Measurements from ENCODE around the gene NIT1. TPM values are rescaled to one million over a fixed set of nuclear protein-coding genes. Genes with fewer than 3 reads are reported as not detected.

Gene NIT1
- total and polyA plus RNA-seq, 2 of the 13 experiments (the other 11 are each of a cell fraction or from before 2014, with no cell fraction given): 22.7 to 31.0 TPM

- no peak; the same call in 1 of the 2 replicates for TF ChIP-seq ZBTB26 (CRISPR knock-in tag; IDR thresholded peaks at IDR 0.05; ENCODE audit: borderline replicate concordance)
- 0 out of 2 replicates have a peak, but pooled peaks have one; percentile 17 for TF ChIP-seq MIER2 (CRISPR knock-in tag; IDR thresholded peaks at IDR 0.05)
- peak; percentile 80; the same call in 1 of the 2 replicates for TF ChIP-seq ZNF225 (CRISPR knock-in tag; IDR thresholded peaks at IDR 0.05)
- TF ChIP-seq MXI1 (IDR thresholded peaks at IDR 0.05; ENCODE audit: borderline replicate concordance, low read depth, low read length): peak; percentile 66; the same call in 1 of the 3 replicates
- TF ChIP-seq TCF7 (IDR thresholded peaks at IDR 0.05; ENCODE audit: low read depth): no peak
- no peak for TF ChIP-seq ZNF264 (CRISPR knock-in tag; IDR thresholded peaks at IDR 0.05)
- 0 out of 2 replicates have a peak, but pooled peaks have one; percentile 43 for TF ChIP-seq HOXA9 (CRISPR knock-in tag; IDR thresholded peaks at IDR 0.05; ENCODE audit: borderline replicate concordance)
- TF ChIP-seq ZNF280B (CRISPR knock-in tag; IDR thresholded peaks at IDR 0.05; ENCODE audit: borderline replicate concordance): peak; percentile 78
- no peak; the same call in 1 of the 2 replicates for TF ChIP-seq REL (CRISPR knock-in tag; conservative IDR thresholded peaks at IDR 0.05)
- no peak; the same call in 1 of the 2 replicates for TF ChIP-seq ZNF790 (CRISPR knock-in tag; IDR thresholded peaks at IDR 0.05; ENCODE audit: borderline replicate concordance)
- TF ChIP-seq MZF1 (CRISPR knock-in tag; IDR thresholded peaks at IDR 0.05; ENCODE audit: borderline replicate concordance): no peak
- peak; percentile 69; the same call in 1 of the 2 replicates for TF ChIP-seq MAX (IDR thresholded peaks at IDR 0.05)
- TF ChIP-seq CAMTA2 (CRISPR knock-in tag; IDR thresholded peaks at IDR 0.05; ENCODE audit: borderline replicate concordance): peak; percentile 38; the same call in 1 of the 2 replicates
- peak; percentile 23; the same call in 1 of the 2 replicates for TF ChIP-seq SKIL (CRISPR knock-in tag; IDR thresholded peaks at IDR 0.05; ENCODE audit: borderline replicate concordance)
- TF ChIP-seq ZNF549 (CRISPR knock-in tag; IDR thresholded peaks at IDR 0.05): no peak
- no peak for TF ChIP-seq CHD2 (IDR thresholded peaks at IDR 0.05; ENCODE audit: low read depth, low read length)
- TF ChIP-seq ZNF713 (CRISPR knock-in tag; IDR thresholded peaks at IDR 0.05): no peak
- TF ChIP-seq XRCC5 (optimal IDR thresholded peaks at IDR 0.05; ENCODE audit: low read length): peak; percentile 29
- TF ChIP-seq HBP1 (CRISPR knock-in tag; IDR thresholded peaks at IDR 0.05; ENCODE audit: low read depth): peak; percentile 41; the same call in 1 of the 2 replicates
- peak; percentile 42; the same call in 1 of the 2 replicates for TF ChIP-seq FOXJ3 (CRISPR knock-in tag; IDR thresholded peaks at IDR 0.05; ENCODE audit: borderline replicate concordance)
- 0 out of 2 replicates have a peak, but pooled peaks have one; percentile 71 for TF ChIP-seq ARID2 (CRISPR knock-in tag; IDR thresholded peaks at IDR 0.05; ENCODE audit: borderline replicate concordance)
- no peak for TF ChIP-seq ZNF20 (CRISPR knock-in tag; IDR thresholded peaks at IDR 0.05)
- TF ChIP-seq MLLT10 (CRISPR knock-in tag; IDR thresholded peaks at IDR 0.05): no peak
These were observed at the start of gene NIT1, which contains the start of gene PFDN2 (continued) for GRCh38 chr1:161117759-161118581.
